Endothelial cell of umbilical vein (primary cell): ENCODE measurements around the gene MITF.

ENCODE experiments used
- EZH2 ChIP-seq: IDR thresholded peaks from 2 replicates; pipeline ENCODE4 v1.6.1; 2012; ENCODE audit warnings: borderline replicate concordance, low read depth, mild to moderate bottlenecking, moderate library complexity, low read length, inconsistent platforms; ENCODE audit not compliant: severe bottlenecking
- FOS ChIP-seq: IDR thresholded peaks from 2 replicates; pipeline ENCODE4 v1.6.1; 2011; ENCODE audit warnings: mild to moderate bottlenecking, low read length, moderate library complexity, borderline replicate concordance; ENCODE audit not compliant: insufficient read depth
- JUN ChIP-seq: IDR thresholded peaks from 2 replicates; pipeline ENCODE4 v1.6.1; 2011; ENCODE audit warnings: borderline replicate concordance, low read depth; ENCODE audit not compliant: insufficient read length, insufficient read depth
- MYC ChIP-seq: IDR thresholded peaks from one replicate; pipeline ENCODE4 v1.6.1; 2011; ENCODE audit warnings: mild to moderate bottlenecking, low read depth, low read length
- POLR2A ChIP-seq: IDR thresholded peaks from 2 replicates; pipeline ENCODE4 v1.6.1; 2012; ENCODE audit warnings: low read depth, mild to moderate bottlenecking, control low read depth, low read length
- POLR2AphosphoS5 ChIP-seq: IDR thresholded peaks from 2 replicates; pipeline ENCODE4 v1.6.1; 2012; ENCODE audit warnings: low read depth, mild to moderate bottlenecking, control low read depth, low read length, moderate library complexity; ENCODE audit not compliant: insufficient read depth
- TF ChIP-seq, protein P1 (sequence below), 2 donors: IDR thresholded peaks; 1 replicate in 1 of 2; 2 replicates in 1 of 2; pipeline ENCODE4 v1.5.1; 2011; ENCODE audit warnings: low read length in 2 of 2, mild to moderate bottlenecking in 2 of 2, moderate library complexity in 2 of 2, control low read depth in 1 of 2, inconsistent platforms in 1 of 2, low read depth in 1 of 2; ENCODE audit not compliant: insufficient read depth in 1 of 2; ENCODE audit errors: extremely low read depth in 1 of 2
- TF ChIP-seq, protein P2 (sequence below): IDR thresholded peaks from 2 replicates; pipeline ENCODE4 v1.6.1; 2011; ENCODE audit not compliant: insufficient read depth, insufficient read length

DNA sequence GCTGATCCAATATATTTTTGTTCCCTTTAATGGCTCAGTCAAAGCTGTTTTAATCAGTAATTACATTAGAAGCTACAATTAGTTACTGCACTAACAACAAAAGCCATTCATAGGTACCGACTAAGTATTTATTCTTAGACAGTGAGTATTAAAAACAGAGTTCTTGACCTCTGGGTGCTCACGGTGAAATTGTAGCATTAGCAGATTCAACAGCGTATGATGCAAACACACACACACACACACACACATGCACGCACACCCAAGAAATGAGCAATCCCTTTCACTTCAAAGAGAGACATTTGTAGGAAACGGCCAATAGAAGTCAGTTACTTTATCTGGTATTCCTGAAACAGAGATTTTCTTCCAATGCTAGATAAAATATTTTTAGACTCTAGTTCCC lies 27.0 kb upstream of the MITF start:
- TF ChIP-seq POLR2A (no peak), POLR2AphosphoS5 (no peak), EZH2 (no peak), JUN (no peak), MYC (no peak), FOS (no peak)
- TF ChIP-seq, protein P1, sequence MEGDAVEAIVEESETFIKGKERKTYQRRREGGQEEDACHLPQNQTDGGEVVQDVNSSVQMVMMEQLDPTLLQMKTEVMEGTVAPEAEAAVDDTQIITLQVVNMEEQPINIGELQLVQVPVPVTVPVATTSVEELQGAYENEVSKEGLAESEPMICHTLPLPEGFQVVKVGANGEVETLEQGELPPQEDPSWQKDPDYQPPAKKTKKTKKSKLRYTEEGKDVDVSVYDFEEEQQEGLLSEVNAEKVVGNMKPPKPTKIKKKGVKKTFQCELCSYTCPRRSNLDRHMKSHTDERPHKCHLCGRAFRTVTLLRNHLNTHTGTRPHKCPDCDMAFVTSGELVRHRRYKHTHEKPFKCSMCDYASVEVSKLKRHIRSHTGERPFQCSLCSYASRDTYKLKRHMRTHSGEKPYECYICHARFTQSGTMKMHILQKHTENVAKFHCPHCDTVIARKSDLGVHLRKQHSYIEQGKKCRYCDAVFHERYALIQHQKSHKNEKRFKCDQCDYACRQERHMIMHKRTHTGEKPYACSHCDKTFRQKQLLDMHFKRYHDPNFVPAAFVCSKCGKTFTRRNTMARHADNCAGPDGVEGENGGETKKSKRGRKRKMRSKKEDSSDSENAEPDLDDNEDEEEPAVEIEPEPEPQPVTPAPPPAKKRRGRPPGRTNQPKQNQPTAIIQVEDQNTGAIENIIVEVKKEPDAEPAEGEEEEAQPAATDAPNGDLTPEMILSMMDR (IDR thresholded peaks at IDR 0.05; ENCODE audit: extremely low read depth in 1 of 2, insufficient read depth in 1 of 2, low read depth in 1 of 2, low read length in 2 of 2): no peak
- TF ChIP-seq, protein P2, sequence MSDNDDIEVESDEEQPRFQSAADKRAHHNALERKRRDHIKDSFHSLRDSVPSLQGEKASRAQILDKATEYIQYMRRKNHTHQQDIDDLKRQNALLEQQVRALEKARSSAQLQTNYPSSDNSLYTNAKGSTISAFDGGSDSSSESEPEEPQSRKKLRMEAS: no peak
